ENCODE measurements around the gene HYI. TPM values are rescaled to one million over a fixed set of nuclear protein-coding genes. Genes with fewer than 3 reads are reported as not detected.

Gene HYI
- polyA plus RNA-seq, 2 of the 4 experiments (the other 2 are of a cell fraction): 7.2 to 15.1 TPM

DNA sequence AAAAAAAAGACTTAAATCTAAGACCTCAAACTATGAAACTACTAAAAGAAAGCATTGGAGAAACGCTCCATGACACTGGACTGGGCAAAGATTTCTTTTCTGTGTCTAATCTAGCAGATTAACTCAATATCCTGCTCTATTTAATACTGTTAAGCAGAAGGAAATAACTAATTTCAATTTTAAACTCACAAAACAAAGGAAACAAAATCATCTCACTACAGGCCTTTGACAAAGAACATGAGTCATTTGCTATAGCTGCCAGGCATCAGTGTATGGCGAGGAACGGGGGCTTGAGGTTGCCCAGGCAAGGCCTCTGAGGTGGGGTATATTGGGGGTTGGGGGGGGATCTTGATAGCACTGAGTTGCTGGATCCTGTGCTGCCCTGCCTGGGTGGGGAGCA lies 43.2 kb downstream of the HYI start:
- TF ChIP-seq MAZ (IDR thresholded peaks at IDR 0.05; ENCODE audit: borderline replicate concordance, low read depth, low read length) (no peak), HOXB5 (CRISPR knock-in tag; IDR thresholded peaks at IDR 0.05) (no peak), ZSCAN20 (CRISPR knock-in tag; IDR thresholded peaks at IDR 0.05) (no peak), JUN (IDR thresholded peaks at IDR 0.05) (no peak), NPAS2 (CRISPR knock-in tag; IDR thresholded peaks at IDR 0.05; ENCODE audit: borderline replicate concordance) (no peak), JUNB (IDR thresholded peaks at IDR 0.05) (no peak), HOXB13 (CRISPR knock-in tag; IDR thresholded peaks at IDR 0.05; ENCODE audit: low read depth) (no peak), POLR2A (IDR thresholded peaks at IDR 0.05; ENCODE audit: low read length) (no peak)
- TF ChIP-seq, protein P1, sequence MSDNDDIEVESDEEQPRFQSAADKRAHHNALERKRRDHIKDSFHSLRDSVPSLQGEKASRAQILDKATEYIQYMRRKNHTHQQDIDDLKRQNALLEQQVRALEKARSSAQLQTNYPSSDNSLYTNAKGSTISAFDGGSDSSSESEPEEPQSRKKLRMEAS (IDR thresholded peaks at IDR 0.05): no peak
- 100% methylated on average over 3 of the region's 3 CpGs for WGBS (ENCODE audit: missing lambda C conversion rate)
- ATAC-seq: no peak
- Histone ChIP-seq H3K4me1 (no peaks in the 10 kb centered on the region), H3K4me3 (no peak overlapping the region), H3K27ac (no peak overlapping the region), H3K4me2 (no peak overlapping the region), H3K9me3 (no peaks in the 10 kb centered on the region)
- no peak for DNase-seq (ENCODE audit: low read depth in 1 of 2, low spot score in 1 of 2)
- ChIA-PET CTCF (no interaction called here), POLR2A (no interaction called here)
- no peak for FAIRE-seq

DNA sequence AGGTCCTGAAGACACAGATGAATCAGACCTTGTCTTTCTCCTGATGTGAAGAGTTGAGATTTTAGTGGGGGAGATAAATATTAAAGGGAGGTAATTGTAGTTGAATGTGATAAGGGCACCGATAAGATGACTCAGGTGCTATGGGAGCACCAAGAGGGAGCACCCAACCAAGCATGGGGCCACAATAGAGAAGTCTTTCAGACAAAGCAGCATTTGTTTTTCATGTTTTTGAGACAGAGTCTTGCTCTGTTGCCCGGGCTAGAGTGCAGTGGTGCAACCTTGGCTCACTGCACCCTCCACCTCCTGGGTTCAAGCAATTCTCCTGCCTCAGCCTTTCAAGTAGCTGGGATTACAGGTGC lies 47.9 kb downstream of the HYI start:
- no peak overlapping the region for H3K4me2 ChIP-seq
- FAIRE-seq (no peak), DNase-seq (ENCODE audit: low read depth in 1 of 2, low spot score in 1 of 2) (no peak), ATAC-seq (no peak)
- CTCF ChIA-PET: no interaction called here
- no peak for TF ChIP-seq ESRRA (IDR thresholded peaks at IDR 0.05; ENCODE audit: borderline replicate concordance, low read length)
- TF ChIP-seq HOXB13 (CRISPR knock-in tag; IDR thresholded peaks at IDR 0.05; ENCODE audit: low read depth): no peak
- no peak for TF ChIP-seq MYC (IDR thresholded peaks at IDR 0.05; ENCODE audit: borderline replicate concordance, low read length)
- TF ChIP-seq POLR2AphosphoS2 (conservative IDR thresholded peaks at IDR 0.05; ENCODE audit: low read length): no peak
- TF ChIP-seq, protein P2, sequence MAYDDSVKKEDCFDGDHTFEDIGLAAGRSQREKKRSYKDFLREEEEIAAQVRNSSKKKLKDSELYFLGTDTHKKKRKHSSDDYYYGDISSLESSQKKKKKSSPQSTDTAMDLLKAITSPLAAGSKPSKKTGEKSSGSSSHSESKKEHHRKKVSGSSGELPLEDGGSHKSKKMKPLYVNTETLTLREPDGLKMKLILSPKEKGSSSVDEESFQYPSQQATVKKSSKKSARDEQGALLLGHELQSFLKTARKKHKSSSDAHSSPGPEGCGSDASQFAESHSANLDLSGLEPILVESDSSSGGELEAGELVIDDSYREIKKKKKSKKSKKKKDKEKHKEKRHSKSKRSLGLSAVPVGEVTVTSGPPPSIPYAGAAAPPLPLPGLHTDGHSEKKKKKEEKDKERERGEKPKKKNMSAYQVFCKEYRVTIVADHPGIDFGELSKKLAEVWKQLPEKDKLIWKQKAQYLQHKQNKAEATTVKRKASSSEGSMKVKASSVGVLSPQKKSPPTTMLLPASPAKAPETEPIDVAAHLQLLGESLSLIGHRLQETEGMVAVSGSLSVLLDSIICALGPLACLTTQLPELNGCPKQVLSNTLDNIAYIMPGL (CRISPR knock-in tag; IDR thresholded peaks at IDR 0.05; ENCODE audit: borderline replicate concordance): no peak
- TF ChIP-seq NFE2L2 (conservative IDR thresholded peaks at IDR 0.05; ENCODE audit: low read length): no peak
- no peak for TF ChIP-seq RFX5 (IDR thresholded peaks at IDR 0.05)
- TF ChIP-seq POLR2A (IDR thresholded peaks at IDR 0.05; ENCODE audit: low read length): no peak
- no peak for TF ChIP-seq HOXB5 (CRISPR knock-in tag; IDR thresholded peaks at IDR 0.05)
- TF ChIP-seq CHD2 (IDR thresholded peaks at IDR 0.05; ENCODE audit: low read length, partially characterized antibody): no peak
- TF ChIP-seq, protein P3, sequence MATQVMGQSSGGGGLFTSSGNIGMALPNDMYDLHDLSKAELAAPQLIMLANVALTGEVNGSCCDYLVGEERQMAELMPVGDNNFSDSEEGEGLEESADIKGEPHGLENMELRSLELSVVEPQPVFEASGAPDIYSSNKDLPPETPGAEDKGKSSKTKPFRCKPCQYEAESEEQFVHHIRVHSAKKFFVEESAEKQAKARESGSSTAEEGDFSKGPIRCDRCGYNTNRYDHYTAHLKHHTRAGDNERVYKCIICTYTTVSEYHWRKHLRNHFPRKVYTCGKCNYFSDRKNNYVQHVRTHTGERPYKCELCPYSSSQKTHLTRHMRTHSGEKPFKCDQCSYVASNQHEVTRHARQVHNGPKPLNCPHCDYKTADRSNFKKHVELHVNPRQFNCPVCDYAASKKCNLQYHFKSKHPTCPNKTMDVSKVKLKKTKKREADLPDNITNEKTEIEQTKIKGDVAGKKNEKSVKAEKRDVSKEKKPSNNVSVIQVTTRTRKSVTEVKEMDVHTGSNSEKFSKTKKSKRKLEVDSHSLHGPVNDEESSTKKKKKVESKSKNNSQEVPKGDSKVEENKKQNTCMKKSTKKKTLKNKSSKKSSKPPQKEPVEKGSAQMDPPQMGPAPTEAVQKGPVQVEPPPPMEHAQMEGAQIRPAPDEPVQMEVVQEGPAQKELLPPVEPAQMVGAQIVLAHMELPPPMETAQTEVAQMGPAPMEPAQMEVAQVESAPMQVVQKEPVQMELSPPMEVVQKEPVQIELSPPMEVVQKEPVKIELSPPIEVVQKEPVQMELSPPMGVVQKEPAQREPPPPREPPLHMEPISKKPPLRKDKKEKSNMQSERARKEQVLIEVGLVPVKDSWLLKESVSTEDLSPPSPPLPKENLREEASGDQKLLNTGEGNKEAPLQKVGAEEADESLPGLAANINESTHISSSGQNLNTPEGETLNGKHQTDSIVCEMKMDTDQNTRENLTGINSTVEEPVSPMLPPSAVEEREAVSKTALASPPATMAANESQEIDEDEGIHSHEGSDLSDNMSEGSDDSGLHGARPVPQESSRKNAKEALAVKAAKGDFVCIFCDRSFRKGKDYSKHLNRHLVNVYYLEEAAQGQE (IDR thresholded peaks at IDR 0.05): no peak
- H3K4me3 ChIP-seq: no peak overlapping the region
- no peaks in the 10 kb centered on the region for H3K9me3 ChIP-seq
- 98% methylated on average over 2 of the region's 2 CpGs for WGBS (ENCODE audit: missing lambda C conversion rate)
- no peaks in the 10 kb centered on the region for H3K4me1 ChIP-seq
- POLR2A ChIA-PET: no interaction called here
- no peak overlapping the region for H3K27ac ChIP-seq

DNA sequence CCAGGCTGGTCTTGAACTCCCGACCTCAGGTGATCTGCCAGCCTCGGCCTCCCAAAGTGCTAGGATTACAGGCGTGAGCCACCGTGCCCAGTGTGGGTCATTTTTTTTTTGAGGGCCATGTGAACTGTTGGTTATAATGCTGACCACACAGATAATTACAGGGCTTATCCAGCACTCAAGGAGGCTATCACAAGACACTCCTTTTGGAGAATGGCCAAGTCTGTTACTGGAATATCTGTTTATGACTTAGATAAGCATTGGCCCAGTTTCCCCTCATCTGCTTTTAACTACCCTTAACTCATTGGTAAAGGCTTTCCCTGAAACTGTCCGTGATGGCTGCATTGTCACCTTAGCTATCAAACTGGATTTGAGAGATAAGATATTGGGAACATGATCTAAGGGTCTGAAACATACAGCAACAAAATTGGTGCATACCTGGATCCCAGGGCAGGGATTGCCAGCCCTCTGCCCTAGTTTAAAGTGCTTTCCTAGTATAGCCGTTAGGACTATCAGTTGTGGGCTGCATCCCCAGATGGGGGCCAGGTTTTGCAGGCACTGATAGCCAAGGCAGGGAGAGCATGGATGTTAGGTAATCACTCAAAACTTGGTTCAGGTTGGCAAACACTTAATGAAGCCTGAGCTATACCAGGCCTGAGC lies 48.4 kb downstream of the HYI start:
- ATAC-seq (no peak), DNase-seq (ENCODE audit: low read depth in 1 of 2, low spot score in 1 of 2) (no peak), FAIRE-seq (no peak)
- Histone ChIP-seq H3K4me3 (no peak overlapping the region), H3K4me1 (no peaks in the 10 kb centered on the region), H3K27ac (no peak overlapping the region), H3K9me3 (no peaks in the 10 kb centered on the region), H3K4me2 (no peak overlapping the region)
- CTCF ChIA-PET: interaction anchor here (0.9 kb wide), 1 partner anchor 9 kb away, joined by 3 read pairs; no protein-coding TSS in a partner anchor
- WGBS (ENCODE audit: missing lambda C conversion rate): 91% methylated on average over 6 of the region's 6 CpGs
- POLR2A ChIA-PET: no interaction called here
- TF ChIP-seq FOSB (CRISPR knock-in tag; IDR thresholded peaks at IDR 0.05): no peak
- TF ChIP-seq PHF8 (IDR thresholded peaks at IDR 0.05; ENCODE audit: borderline replicate concordance, low read depth): no peak
- TF ChIP-seq MAFK (IDR thresholded peaks at IDR 0.05; ENCODE audit: partially characterized antibody): no peak
- TF ChIP-seq HOXB5 (CRISPR knock-in tag; IDR thresholded peaks at IDR 0.05): no peak
- no peak for TF ChIP-seq FOSL2 (IDR thresholded peaks at IDR 0.05)
- no peak for TF ChIP-seq FOSL2 (CRISPR knock-in tag; IDR thresholded peaks at IDR 0.05)
- TF ChIP-seq JUNB (IDR thresholded peaks at IDR 0.05): no peak
- TF ChIP-seq TP53 (CRISPR knock-in tag; IDR thresholded peaks at IDR 0.05): no peak
- TF ChIP-seq, protein P4, sequence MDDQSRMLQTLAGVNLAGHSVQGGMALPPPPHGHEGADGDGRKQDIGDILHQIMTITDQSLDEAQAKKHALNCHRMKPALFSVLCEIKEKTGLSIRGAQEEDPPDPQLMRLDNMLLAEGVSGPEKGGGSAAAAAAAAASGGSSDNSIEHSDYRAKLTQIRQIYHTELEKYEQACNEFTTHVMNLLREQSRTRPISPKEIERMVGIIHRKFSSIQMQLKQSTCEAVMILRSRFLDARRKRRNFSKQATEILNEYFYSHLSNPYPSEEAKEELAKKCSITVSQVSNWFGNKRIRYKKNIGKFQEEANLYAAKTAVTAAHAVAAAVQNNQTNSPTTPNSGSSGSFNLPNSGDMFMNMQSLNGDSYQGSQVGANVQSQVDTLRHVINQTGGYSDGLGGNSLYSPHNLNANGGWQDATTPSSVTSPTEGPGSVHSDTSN (IDR thresholded peaks at IDR 0.05): no peak
- TF ChIP-seq, protein P5, sequence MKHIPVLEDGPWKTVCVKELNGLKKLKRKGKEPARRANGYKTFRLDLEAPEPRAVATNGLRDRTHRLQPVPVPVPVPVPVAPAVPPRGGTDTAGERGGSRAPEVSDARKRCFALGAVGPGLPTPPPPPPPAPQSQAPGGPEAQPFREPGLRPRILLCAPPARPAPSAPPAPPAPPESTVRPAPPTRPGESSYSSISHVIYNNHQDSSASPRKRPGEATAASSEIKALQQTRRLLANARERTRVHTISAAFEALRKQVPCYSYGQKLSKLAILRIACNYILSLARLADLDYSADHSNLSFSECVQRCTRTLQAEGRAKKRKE (CRISPR knock-in tag; IDR thresholded peaks at IDR 0.05; ENCODE audit: low read depth): no peak
- TF ChIP-seq SREBF2 (IDR thresholded peaks at IDR 0.05): no peak

Data from A549 (cell line).